IMR-90 (cell line): ENCODE results near the gene PJA2. TPM values are rescaled to one million over a fixed set of nuclear protein-coding genes. Genes with fewer than 3 reads are reported as not detected.

ENCODE experiments used
- ATAC-seq: fragments of 200-7000 bp; cut with Tn5 transposase; 2 replicates; pipeline ENCODE4 v1.9.1; 2020; ENCODE audit warnings: low read depth, mild to moderate bottlenecking, moderate library complexity
- BruUV-seq: library from RNA; stranded (reverse); fragments of 400-500 nt; replicated peaks from 2 replicates; lab custom pipeline; 2021; lab: Mats Ljungman, UMichigan
- CTCF ChIA-PET: fragments of 300-600 bp; formaldehyde crosslinking; extraction: SDS; loops from one replicate; lab custom pipeline; 2021; ENCODE audit warnings: antibody characterized with exemption; lab: Yijun Ruan, JAX
- POLR2A ChIA-PET: fragments of 300-600 bp; sonication (Branson Sonifier 250); formaldehyde crosslinking; loops from one replicate; lab custom pipeline; 2022; ENCODE audit warnings: antibody characterized with exemption; ENCODE audit not compliant: unreplicated experiment; lab: Charles Lee
- DNase-seq: peaks from one replicate; pipeline ENCODE4 v3.0.0; 2013
- H2AFZ ChIP-seq: replicated peaks from 2 replicates; pipeline ENCODE3; 2013; ENCODE audit warnings: low read length, mild to moderate bottlenecking; ENCODE audit not compliant: poor library complexity
- H2AK5ac ChIP-seq: 2 replicates; pipeline ENCODE4 v1.6.1; 2013; ENCODE audit warnings: low read depth, low read length, inconsistent platforms
- H2AK9ac ChIP-seq: replicated peaks from 2 replicates; pipeline ENCODE3; 2013; ENCODE audit warnings: mild to moderate bottlenecking, low read depth, low read length, moderate library complexity; ENCODE audit not compliant: poor library complexity
- H2BK120ac ChIP-seq: 2 replicates; pipeline ENCODE4 v1.6.1; 2013; ENCODE audit warnings: low read depth, low read length, inconsistent platforms
- H2BK15ac ChIP-seq: 3 replicates; pipeline ENCODE4 v1.6.1; 2013; ENCODE audit warnings: low read depth, low read length, inconsistent platforms
- H2BK20ac ChIP-seq: 2 replicates; pipeline ENCODE4 v1.6.1; 2013; ENCODE audit warnings: low read depth, mild to moderate bottlenecking, inconsistent platforms, low read length, moderate library complexity
- H2BK5ac ChIP-seq: 2 replicates; pipeline ENCODE4 v1.6.1; 2013; ENCODE audit warnings: mild to moderate bottlenecking, low read depth, low read length, inconsistent platforms; ENCODE audit not compliant: poor library complexity, severe bottlenecking
- H3K14ac ChIP-seq: replicated peaks from 2 replicates; pipeline ENCODE4 v1.6.1; 2013; ENCODE audit warnings: low read depth, low read length, inconsistent platforms
- H3K18ac ChIP-seq: 2 replicates; pipeline ENCODE4 v1.6.1; 2013; ENCODE audit warnings: low read depth, low read length, control low read depth
- H3K23ac ChIP-seq: 2 replicates; pipeline ENCODE4 v1.6.1; 2013; ENCODE audit warnings: low read depth, low read length, inconsistent platforms
- H3K27ac ChIP-seq: 2 replicates; pipeline ENCODE4 v1.5.1; 2013; ENCODE audit warnings: mild to moderate bottlenecking, control low read depth, low read length; ENCODE audit not compliant: insufficient read depth
- H3K27me3 ChIP-seq: 2 replicates; pipeline ENCODE4 v1.6.1; 2013; ENCODE audit warnings: low read length; ENCODE audit not compliant: control insufficient read depth, insufficient read depth
- H3K36me3 ChIP-seq: 2 replicates; pipeline ENCODE4 v1.6.1; 2013; ENCODE audit warnings: low read length, mixed read lengths; ENCODE audit not compliant: control insufficient read depth, insufficient read depth
- H3K4ac ChIP-seq: 2 replicates; pipeline ENCODE4 v1.6.1; 2013; ENCODE audit warnings: low read depth, low read length, inconsistent platforms
- H3K4me1 ChIP-seq: 2 replicates; pipeline ENCODE4 v1.6.1; 2013; ENCODE audit warnings: low read length, mixed read lengths; ENCODE audit not compliant: control insufficient read depth, insufficient read depth
- H3K4me2 ChIP-seq: 2 replicates; pipeline ENCODE4 v1.6.1; 2013; ENCODE audit warnings: low read depth, mild to moderate bottlenecking, control low read depth, low read length, moderate library complexity
- H3K4me3 ChIP-seq: 2 replicates; pipeline ENCODE4 v1.5.1; 2013; ENCODE audit warnings: low read depth, mild to moderate bottlenecking, control low read depth, low read length, moderate library complexity; ENCODE audit not compliant: insufficient read depth
- H3K56ac ChIP-seq: 2 replicates; pipeline ENCODE4 v1.6.1; 2013; ENCODE audit warnings: low read length, inconsistent platforms; ENCODE audit not compliant: insufficient read depth; ENCODE audit errors: extremely low read depth
- H3K79me1 ChIP-seq, 2 experiments: 2 replicates each; pipeline ENCODE4 v1.6.1; 2013; ENCODE audit warnings: low read length in 2 of 2, inconsistent platforms in 1 of 2, low read depth in 1 of 2
- H3K9ac ChIP-seq: 2 replicates; pipeline ENCODE4 v1.6.1; 2013; ENCODE audit warnings: low read depth, low read length, control low read depth
- H3K9me1 ChIP-seq: 2 replicates; pipeline ENCODE4 v1.6.1; 2013; ENCODE audit warnings: low read length, inconsistent platforms; ENCODE audit not compliant: insufficient read depth
- H3K9me3 ChIP-seq: 2 replicates; pipeline ENCODE4 v1.6.1; 2013; ENCODE audit warnings: low read length; ENCODE audit not compliant: control insufficient read depth, insufficient read depth
- H4K20me1 ChIP-seq: 2 replicates; pipeline ENCODE4 v1.6.1; 2013; ENCODE audit warnings: low read length, inconsistent platforms; ENCODE audit not compliant: insufficient read depth
- H4K5ac ChIP-seq: 2 replicates; pipeline ENCODE4 v1.6.1; 2013; ENCODE audit warnings: mild to moderate bottlenecking, low read depth, low read length, control low read depth
- H4K8ac ChIP-seq, 2 experiments: 2 replicates each; pipeline ENCODE4 v1.6.1; 2013; ENCODE audit warnings: low read depth in 2 of 2, low read length in 2 of 2, control low read depth in 1 of 2, inconsistent platforms in 1 of 2
- H4K91ac ChIP-seq: 2 replicates; pipeline ENCODE4 v1.6.1; 2013; ENCODE audit warnings: low read depth, low read length, inconsistent platforms; ENCODE audit not compliant: insufficient read depth
- RAD21 ChIP-seq: IDR thresholded peaks from 2 replicates; pipeline ENCODE4 v1.6.1; 2012; ENCODE audit warnings: low read length, improper control_type of control experiment
- USF2 ChIP-seq: fragments of 150-350 bp; IDR thresholded peaks from 2 replicates; pipeline ENCODE4 v1.6.1; 2017; ENCODE audit warnings: mild to moderate bottlenecking, antibody characterized with exemption, low read length, low read depth
- dilution Hi-C: fragments of 300-500 bp; cut with HindIII; formaldehyde crosslinking; loops from one replicate; pipeline ENCODE4 v1.14.3; 2018; ENCODE audit warnings: low sequenced_read_pairs; ENCODE audit not compliant: unreplicated experiment
- in situ Hi-C: fragments of 300-500 bp; cut with MboI; formaldehyde crosslinking; loops from 3 replicates; pipeline ENCODE4 v1.14.3; 2019; ENCODE audit warnings: low sequenced_read_pairs, inconsistent platforms, mixed read lengths
- intact Hi-C: fragments of 100-400 bp; cut with micrococcal nuclease; formaldehyde crosslinking; loops from 2 replicates; pipeline ENCODE4 v1.10.0; 2022
- polyA plus RNA-seq, 3 experiments: library from polyadenylated mRNA; depleted of rRNA; stranded (reverse); fragments of >200 nt; gene quantifications; 2 replicates each; pipeline ENCODE4 v1.2.3, GENCODE V29; 2012; ENCODE audit warnings: low replicate concordance in 1 of 3
- total RNA-seq: library from RNA; depleted of rRNA; stranded (reverse); fragments of >200 nt; gene quantifications from 2 replicates; pipeline ENCODE4 v1.2.3, GENCODE V29; 2012

Gene PJA2
- total and polyA plus RNA-seq, 2 of the 4 experiments (the other 2 are of a cell fraction) = 42.3 to 70.6 TPM

DNA sequence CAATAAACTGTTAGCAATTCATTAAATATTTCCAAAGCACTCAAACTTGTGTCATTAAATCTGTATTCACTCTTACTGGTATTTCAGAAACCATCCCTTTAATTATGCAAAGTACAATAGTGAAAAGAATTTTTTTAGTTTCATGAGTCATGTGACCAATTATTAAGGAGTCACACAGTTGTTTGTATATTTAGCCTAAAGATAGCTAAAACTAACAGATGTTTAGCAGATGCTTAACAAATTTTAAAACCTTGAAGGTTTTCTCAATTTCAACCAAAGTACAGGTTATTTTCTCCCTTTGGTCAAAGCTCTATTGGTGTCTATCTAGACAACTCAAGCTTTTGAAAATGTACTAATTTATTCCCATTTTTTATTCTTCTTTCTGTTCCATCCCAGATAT lies 44.1 kb downstream of the PJA2 start:
- H3K79me1 ChIP-seq = peaks cover 16 to 35% of the 10 kb centered on the region in 2 experiments; a peak in 3 of 4 replicates
- CTCF ChIA-PET = no interaction called here
- H3K14ac ChIP-seq = no peak overlapping the region

More for the DNA sequence above, 44.1 kb downstream of the PJA2 start:
- Histone ChIP-seq H2AK9ac (no peak overlapping the region), H3K4me1 (no peaks in the 10 kb centered on the region), H3K9ac (no peak overlapping the region), H3K27ac (no peak overlapping the region), H2AK5ac (no peak overlapping the region), H3K36me3 (peaks cover 29% of the 10 kb centered on the region), H3K18ac (no peak overlapping the region), H3K56ac (no peak overlapping the region), H3K9me3 (peaks cover 3% of the 10 kb centered on the region; the same call in 1 of the 2 replicates), H4K91ac (no peak overlapping the region), H3K9me1 (no peaks in the 10 kb centered on the region), H2AFZ (no peak overlapping the region), H4K8ac (no peak overlapping the region), H3K27me3 (no peaks in the 10 kb centered on the region), H2BK120ac (no peak overlapping the region), H2BK15ac (no peak overlapping the region), H4K5ac (no peak overlapping the region), H3K23ac (no peak overlapping the region), H3K4ac (no peak overlapping the region), H3K4me2 (no peak overlapping the region), H2BK20ac (no peak overlapping the region), H3K4me3 (no peak overlapping the region), H4K20me1 (peaks cover 10% of the 10 kb centered on the region; the same call in 1 of the 2 replicates), H2BK5ac (no peak overlapping the region)
- in situ Hi-C loops (no loop called here), dilution Hi-C loops (no loop called here), intact Hi-C loops (no loop called here)
- DNase-seq = no peak
- BruUV-seq = no TSS peak
- POLR2A ChIA-PET = no interaction called here
- TF ChIP-seq USF2 (0 out of 2 replicates have a peak, but pooled peaks have one; percentile 22), RAD21 (no peak)
- no peak for ATAC-seq
